IMR-90 (cell line): ENCODE data around the gene SLC41A1. TPM values are rescaled to one million over a fixed set of nuclear protein-coding genes. Genes with fewer than 3 reads are reported as not detected.

Experiments
- ATAC-seq: fragments of 200-7000 bp; cut with Tn5 transposase; 2 replicates; pipeline ENCODE4 v1.9.1; 2020; ENCODE audit warnings: low read depth, mild to moderate bottlenecking, moderate library complexity
- BruUV-seq: library from RNA; stranded (reverse); fragments of 400-500 nt; replicated peaks from 2 replicates; lab custom pipeline; 2021; lab: Mats Ljungman, UMichigan
- CTCF ChIA-PET: fragments of 300-600 bp; formaldehyde crosslinking; extraction: SDS; loops from one replicate; lab custom pipeline; 2021; ENCODE audit warnings: antibody characterized with exemption; lab: Yijun Ruan, JAX
- POLR2A ChIA-PET: fragments of 300-600 bp; sonication (Branson Sonifier 250); formaldehyde crosslinking; loops from one replicate; lab custom pipeline; 2022; ENCODE audit warnings: antibody characterized with exemption; ENCODE audit not compliant: unreplicated experiment; lab: Charles Lee
- DNase-seq: peaks from one replicate; pipeline ENCODE4 v3.0.0; 2013
- H2AFZ ChIP-seq: replicated peaks from 2 replicates; pipeline ENCODE3; 2013; ENCODE audit warnings: low read length, mild to moderate bottlenecking; ENCODE audit not compliant: poor library complexity
- H2AK5ac ChIP-seq: 2 replicates; pipeline ENCODE4 v1.6.1; 2013; ENCODE audit warnings: low read depth, low read length, inconsistent platforms
- H2AK9ac ChIP-seq: replicated peaks from 2 replicates; pipeline ENCODE3; 2013; ENCODE audit warnings: mild to moderate bottlenecking, low read depth, low read length, moderate library complexity; ENCODE audit not compliant: poor library complexity
- H2BK120ac ChIP-seq: 2 replicates; pipeline ENCODE4 v1.6.1; 2013; ENCODE audit warnings: low read depth, low read length, inconsistent platforms
- H2BK15ac ChIP-seq: 3 replicates; pipeline ENCODE4 v1.6.1; 2013; ENCODE audit warnings: low read depth, low read length, inconsistent platforms
- H2BK20ac ChIP-seq: 2 replicates; pipeline ENCODE4 v1.6.1; 2013; ENCODE audit warnings: low read depth, mild to moderate bottlenecking, inconsistent platforms, low read length, moderate library complexity
- H2BK5ac ChIP-seq: 2 replicates; pipeline ENCODE4 v1.6.1; 2013; ENCODE audit warnings: mild to moderate bottlenecking, low read depth, low read length, inconsistent platforms; ENCODE audit not compliant: poor library complexity, severe bottlenecking
- H3K14ac ChIP-seq: replicated peaks from 2 replicates; pipeline ENCODE4 v1.6.1; 2013; ENCODE audit warnings: low read depth, low read length, inconsistent platforms
- H3K18ac ChIP-seq: 2 replicates; pipeline ENCODE4 v1.6.1; 2013; ENCODE audit warnings: low read depth, low read length, control low read depth
- H3K23ac ChIP-seq: 2 replicates; pipeline ENCODE4 v1.6.1; 2013; ENCODE audit warnings: low read depth, low read length, inconsistent platforms
- H3K27ac ChIP-seq: 2 replicates; pipeline ENCODE4 v1.5.1; 2013; ENCODE audit warnings: mild to moderate bottlenecking, control low read depth, low read length; ENCODE audit not compliant: insufficient read depth
- H3K27me3 ChIP-seq: 2 replicates; pipeline ENCODE4 v1.6.1; 2013; ENCODE audit warnings: low read length; ENCODE audit not compliant: control insufficient read depth, insufficient read depth
- H3K36me3 ChIP-seq: 2 replicates; pipeline ENCODE4 v1.6.1; 2013; ENCODE audit warnings: low read length, mixed read lengths; ENCODE audit not compliant: control insufficient read depth, insufficient read depth
- H3K4ac ChIP-seq: 2 replicates; pipeline ENCODE4 v1.6.1; 2013; ENCODE audit warnings: low read depth, low read length, inconsistent platforms
- H3K4me1 ChIP-seq: 2 replicates; pipeline ENCODE4 v1.6.1; 2013; ENCODE audit warnings: low read length, mixed read lengths; ENCODE audit not compliant: control insufficient read depth, insufficient read depth
- H3K4me2 ChIP-seq: 2 replicates; pipeline ENCODE4 v1.6.1; 2013; ENCODE audit warnings: low read depth, mild to moderate bottlenecking, control low read depth, low read length, moderate library complexity
- H3K4me3 ChIP-seq: 2 replicates; pipeline ENCODE4 v1.5.1; 2013; ENCODE audit warnings: low read depth, mild to moderate bottlenecking, control low read depth, low read length, moderate library complexity; ENCODE audit not compliant: insufficient read depth
- H3K56ac ChIP-seq: 2 replicates; pipeline ENCODE4 v1.6.1; 2013; ENCODE audit warnings: low read length, inconsistent platforms; ENCODE audit not compliant: insufficient read depth; ENCODE audit errors: extremely low read depth
- H3K79me1 ChIP-seq, 2 experiments: 2 replicates each; pipeline ENCODE4 v1.6.1; 2013; ENCODE audit warnings: low read length in 2 of 2, inconsistent platforms in 1 of 2, low read depth in 1 of 2
- H3K9ac ChIP-seq: 2 replicates; pipeline ENCODE4 v1.6.1; 2013; ENCODE audit warnings: low read depth, low read length, control low read depth
- H3K9me1 ChIP-seq: 2 replicates; pipeline ENCODE4 v1.6.1; 2013; ENCODE audit warnings: low read length, inconsistent platforms; ENCODE audit not compliant: insufficient read depth
- H3K9me3 ChIP-seq: 2 replicates; pipeline ENCODE4 v1.6.1; 2013; ENCODE audit warnings: low read length; ENCODE audit not compliant: control insufficient read depth, insufficient read depth
- H4K20me1 ChIP-seq: 2 replicates; pipeline ENCODE4 v1.6.1; 2013; ENCODE audit warnings: low read length, inconsistent platforms; ENCODE audit not compliant: insufficient read depth
- H4K5ac ChIP-seq: 2 replicates; pipeline ENCODE4 v1.6.1; 2013; ENCODE audit warnings: mild to moderate bottlenecking, low read depth, low read length, control low read depth
- H4K8ac ChIP-seq, 2 experiments: 2 replicates each; pipeline ENCODE4 v1.6.1; 2013; ENCODE audit warnings: low read depth in 2 of 2, low read length in 2 of 2, control low read depth in 1 of 2, inconsistent platforms in 1 of 2
- H4K91ac ChIP-seq: 2 replicates; pipeline ENCODE4 v1.6.1; 2013; ENCODE audit warnings: low read depth, low read length, inconsistent platforms; ENCODE audit not compliant: insufficient read depth
- BHLHE40 ChIP-seq: fragments of 150-350 bp; IDR thresholded peaks from 2 replicates; pipeline ENCODE4 v1.6.1; 2016; ENCODE audit warnings: mild to moderate bottlenecking, low read depth, low read length
- CHD1 ChIP-seq: IDR thresholded peaks from 2 replicates; pipeline ENCODE4 v1.6.1; 2012; ENCODE audit warnings: low read depth, low read length, improper control_type of control experiment
- FOS ChIP-seq: fragments of 150-350 bp; IDR thresholded peaks from 2 replicates; pipeline ENCODE4 v1.6.1; 2016; ENCODE audit warnings: low read depth, low read length
- MXI1 ChIP-seq: IDR thresholded peaks from 2 replicates; pipeline ENCODE4 v1.6.1; 2012; ENCODE audit warnings: low read depth, mild to moderate bottlenecking, low read length, moderate library complexity, borderline replicate concordance
- POLR2A ChIP-seq: IDR thresholded peaks from 2 replicates; pipeline ENCODE4 v1.6.1; 2012; ENCODE audit warnings: mild to moderate bottlenecking, low read depth, low read length
- RAD21 ChIP-seq: IDR thresholded peaks from 2 replicates; pipeline ENCODE4 v1.6.1; 2012; ENCODE audit warnings: low read length, improper control_type of control experiment
- RCOR1 ChIP-seq: IDR thresholded peaks from 2 replicates; pipeline ENCODE4 v1.6.1; 2012; ENCODE audit warnings: mild to moderate bottlenecking, low read length, improper control_type of control experiment; ENCODE audit not compliant: insufficient replicate concordance
- RFX5 ChIP-seq: IDR thresholded peaks from 2 replicates; pipeline ENCODE4 v1.8.0; 2012; ENCODE audit warnings: low read depth, mild to moderate bottlenecking, low read length, moderate library complexity
- USF2 ChIP-seq: fragments of 150-350 bp; IDR thresholded peaks from 2 replicates; pipeline ENCODE4 v1.6.1; 2017; ENCODE audit warnings: mild to moderate bottlenecking, antibody characterized with exemption, low read length, low read depth
- WGBS, 2 experiments: methylation state at CpG; one replicate each; pipeline versions ENCODE4 v1.1.5 to v1.1.7; 2013; ENCODE audit warnings: missing lambda C conversion rate in 2 of 2; ENCODE audit not compliant: insufficient read length in 1 of 2; ENCODE audit errors: extremely low coverage in 2 of 2; 5-methylcytosine and 5-hydroxymethylcytosine counted together
- dilution Hi-C: fragments of 300-500 bp; cut with HindIII; formaldehyde crosslinking; loops from one replicate; pipeline ENCODE4 v1.14.3; 2018; ENCODE audit warnings: low sequenced_read_pairs; ENCODE audit not compliant: unreplicated experiment
- in situ Hi-C: fragments of 300-500 bp; cut with MboI; formaldehyde crosslinking; loops from 3 replicates; pipeline ENCODE4 v1.14.3; 2019; ENCODE audit warnings: low sequenced_read_pairs, inconsistent platforms, mixed read lengths
- intact Hi-C: fragments of 100-400 bp; cut with micrococcal nuclease; formaldehyde crosslinking; loops from 2 replicates; pipeline ENCODE4 v1.10.0; 2022
- polyA plus RNA-seq, 3 experiments: library from polyadenylated mRNA; depleted of rRNA; stranded (reverse); fragments of >200 nt; gene quantifications; 2 replicates each; pipeline ENCODE4 v1.2.3, GENCODE V29; 2012; ENCODE audit warnings: low replicate concordance in 1 of 3
- total RNA-seq: library from RNA; depleted of rRNA; stranded (reverse); fragments of >200 nt; gene quantifications from 2 replicates; pipeline ENCODE4 v1.2.3, GENCODE V29; 2012
- TF ChIP-seq, protein P1 (sequence below): conservative IDR thresholded peaks from 2 replicates; pipeline ENCODE4 v1.5.1; 2012; ENCODE audit warnings: mild to moderate bottlenecking, low read depth, low read length, improper control_type of control experiment

Gene SLC41A1
- total and polyA plus RNA-seq, 2 of the 4 experiments (the other 2 are of a cell fraction), result 6.3 to 26.3 TPM

DNA sequence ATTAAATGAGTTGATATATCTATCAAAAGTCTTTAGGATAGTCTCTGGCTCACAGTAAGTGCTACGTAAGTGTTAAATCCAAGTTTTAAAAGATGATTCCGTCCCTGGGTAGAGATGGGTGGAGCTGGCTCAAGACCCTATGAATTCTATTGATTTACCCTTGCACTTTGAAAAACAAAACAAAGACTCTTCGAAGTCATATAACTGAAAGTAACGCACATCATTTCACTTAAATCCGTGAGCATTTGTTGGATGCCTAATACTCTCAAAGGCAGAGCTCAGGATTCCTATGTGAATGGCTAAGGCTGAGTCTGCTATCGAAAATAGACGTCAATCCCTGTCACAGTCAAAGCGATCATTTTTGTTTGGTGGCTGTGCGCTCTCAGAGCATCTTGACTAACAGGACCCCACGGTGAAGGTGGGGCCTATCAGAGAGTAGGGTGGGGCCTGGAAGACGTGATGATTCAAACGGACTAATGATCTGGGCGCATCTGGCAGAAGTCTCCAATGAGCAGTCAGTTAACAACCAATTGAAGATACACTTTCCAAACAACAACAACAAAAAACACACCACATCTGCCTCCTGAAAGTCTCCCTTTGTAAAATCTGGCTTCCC, 61.9 kb downstream of the SLC41A1 start:
- Histone ChIP-seq H2BK120ac (no peak overlapping the region), H3K14ac (no peak overlapping the region), H4K8ac (peak overlapping the region; percentile 100; a peak in 2 of 4 replicates), H3K4ac (no peak overlapping the region), H2BK20ac (no peak overlapping the region), H2AK5ac (0 out of 2 replicates have a peak overlapping the region, but pooled peaks have one; percentile 20), H3K27ac (no peak overlapping the region), H3K56ac (no peak overlapping the region), H3K4me2 (no peak overlapping the region), H4K91ac (no peak overlapping the region), H3K18ac (no peak overlapping the region), H3K9me1 (peaks cover 6% of the 10 kb centered on the region), H3K36me3 (no peaks in the 10 kb centered on the region), H4K20me1 (peaks cover 31% of the 10 kb centered on the region), H3K4me1 (no peaks in the 10 kb centered on the region), H2AK9ac (no peak overlapping the region), H2AFZ (no peak overlapping the region), H3K79me1 (peaks cover 0 to 15% of the 10 kb centered on the region in 2 experiments; a peak in 2 of 4 replicates), H3K4me3 (no peak overlapping the region), H3K23ac (no peak overlapping the region), H2BK15ac (no peak overlapping the region; the same call in 2 of the 3 replicates), H3K27me3 (no peaks in the 10 kb centered on the region; the same call in 1 of the 2 replicates), H4K5ac (no peak overlapping the region), H3K9ac (no peak overlapping the region), H3K9me3 (no peaks in the 10 kb centered on the region), H2BK5ac (no peak overlapping the region)
- ChIA-PET CTCF (no interaction called here), POLR2A (interaction anchor here (0.7 kb wide), 1 partner anchor 113 kb away, joined by 5 read pairs; no protein-coding TSS in a partner anchor)
- ATAC-seq, result no peak
- dilution Hi-C loops (no loop called here), intact Hi-C loops (loop anchor here (2.0 kb wide), 1 partner anchor 24 kb away; the partner anchor contains the start of gene RAB29), in situ Hi-C loops (no loop called here)
- no peak for DNase-seq
- 91% methylated on average over 5 of the region's 13 CpGs; no CpG with 5 or more reads in 1 of the 2 experiments for WGBS, 2 experiments
- no peak for TF ChIP-seq RCOR1
- no peak for TF ChIP-seq USF2
- TF ChIP-seq, protein P1, sequence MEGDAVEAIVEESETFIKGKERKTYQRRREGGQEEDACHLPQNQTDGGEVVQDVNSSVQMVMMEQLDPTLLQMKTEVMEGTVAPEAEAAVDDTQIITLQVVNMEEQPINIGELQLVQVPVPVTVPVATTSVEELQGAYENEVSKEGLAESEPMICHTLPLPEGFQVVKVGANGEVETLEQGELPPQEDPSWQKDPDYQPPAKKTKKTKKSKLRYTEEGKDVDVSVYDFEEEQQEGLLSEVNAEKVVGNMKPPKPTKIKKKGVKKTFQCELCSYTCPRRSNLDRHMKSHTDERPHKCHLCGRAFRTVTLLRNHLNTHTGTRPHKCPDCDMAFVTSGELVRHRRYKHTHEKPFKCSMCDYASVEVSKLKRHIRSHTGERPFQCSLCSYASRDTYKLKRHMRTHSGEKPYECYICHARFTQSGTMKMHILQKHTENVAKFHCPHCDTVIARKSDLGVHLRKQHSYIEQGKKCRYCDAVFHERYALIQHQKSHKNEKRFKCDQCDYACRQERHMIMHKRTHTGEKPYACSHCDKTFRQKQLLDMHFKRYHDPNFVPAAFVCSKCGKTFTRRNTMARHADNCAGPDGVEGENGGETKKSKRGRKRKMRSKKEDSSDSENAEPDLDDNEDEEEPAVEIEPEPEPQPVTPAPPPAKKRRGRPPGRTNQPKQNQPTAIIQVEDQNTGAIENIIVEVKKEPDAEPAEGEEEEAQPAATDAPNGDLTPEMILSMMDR, result no peak
- no peak for TF ChIP-seq RFX5
- no peak for TF ChIP-seq BHLHE40
- no peak for TF ChIP-seq POLR2A
- no peak for TF ChIP-seq FOS
- TF ChIP-seq RAD21, result no peak
- TF ChIP-seq MXI1, result no peak
- TF ChIP-seq CHD1, result no peak
- no TSS peak for BruUV-seq
